Measurements from ENCODE around the gene GABBR1.

- TF ChIP-seq, protein P1, sequence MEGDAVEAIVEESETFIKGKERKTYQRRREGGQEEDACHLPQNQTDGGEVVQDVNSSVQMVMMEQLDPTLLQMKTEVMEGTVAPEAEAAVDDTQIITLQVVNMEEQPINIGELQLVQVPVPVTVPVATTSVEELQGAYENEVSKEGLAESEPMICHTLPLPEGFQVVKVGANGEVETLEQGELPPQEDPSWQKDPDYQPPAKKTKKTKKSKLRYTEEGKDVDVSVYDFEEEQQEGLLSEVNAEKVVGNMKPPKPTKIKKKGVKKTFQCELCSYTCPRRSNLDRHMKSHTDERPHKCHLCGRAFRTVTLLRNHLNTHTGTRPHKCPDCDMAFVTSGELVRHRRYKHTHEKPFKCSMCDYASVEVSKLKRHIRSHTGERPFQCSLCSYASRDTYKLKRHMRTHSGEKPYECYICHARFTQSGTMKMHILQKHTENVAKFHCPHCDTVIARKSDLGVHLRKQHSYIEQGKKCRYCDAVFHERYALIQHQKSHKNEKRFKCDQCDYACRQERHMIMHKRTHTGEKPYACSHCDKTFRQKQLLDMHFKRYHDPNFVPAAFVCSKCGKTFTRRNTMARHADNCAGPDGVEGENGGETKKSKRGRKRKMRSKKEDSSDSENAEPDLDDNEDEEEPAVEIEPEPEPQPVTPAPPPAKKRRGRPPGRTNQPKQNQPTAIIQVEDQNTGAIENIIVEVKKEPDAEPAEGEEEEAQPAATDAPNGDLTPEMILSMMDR (IDR thresholded peaks at IDR 0.05), result no peak
- no peak for TF ChIP-seq EZH2 (IDR thresholded peaks at IDR 0.05; ENCODE audit: borderline replicate concordance, insufficient read depth, low read depth, low read length, poor library complexity, severe bottlenecking)
These were observed 69.5 kb downstream of the GABBR1 start for GRCh38 chr6:29563435-29563965.
